ENCODE measurements around the gene FAM186B. TPM values are rescaled to one million over a fixed set of nuclear protein-coding genes. Genes with fewer than 3 reads are reported as not detected.

Gene FAM186B
- total RNA-seq, 3 donors from 2014 or later = 0.59 to 0.98 (median 0.96) TPM

Other genes with a start within 250 kb of the FAM186B start
- 10 to 100 TPM; 13.8 to 24.0 (median 22.0) TPM for gene SPATS2, start 238.2 kb downstream of the FAM186B start, total RNA-seq
- gene KCNH3, start 66.6 kb downstream of the FAM186B start, total RNA-seq = 1 to 10 TPM in 1 of 3 donors, under 1 TPM in 1, not detected in 1; 0.66 to 1.3 TPM
- 10 to 100 TPM; 37.6 to 52.4 (median 52.1) TPM for gene MCRS1, start 37.5 kb downstream of the FAM186B start, total RNA-seq
- gene PRPF40B, start 17.9 kb upstream of the FAM186B start, total RNA-seq = 10 to 100 TPM; 10.4 to 34.0 (median 32.8) TPM
- 10 to 100 TPM in 2 of 3 donors, 1 to 10 TPM in 1; 9.8 to 13.8 (median 13.3) TPM for gene FMNL3, start 101.8 kb upstream of the FAM186B start, total RNA-seq
- 100 to 1,000 TPM; 364 to 620 (median 409) TPM for gene TMBIM6, start 135.9 kb upstream of the FAM186B start, total RNA-seq
- gene NCKAP5L, start 222.8 kb upstream of the FAM186B start, total RNA-seq = 10 to 100 TPM; 11.4 to 15.8 (median 12.1) TPM
- gene BCDIN3D, start 237.5 kb upstream of the FAM186B start, total RNA-seq = 1 to 10 TPM; 2.2 to 6.0 (median 3.9) TPM